NCI-H69 (cell line): ENCODE data around the gene NPEPL1.

Experiments
- DNase-seq: peaks from one replicate; lab custom pipeline; 2025; lab: John Stamatoyannopoulos, UW

Gene NPEPL1

GRCh38 chr20:58685988-58686387 lies 6.6 kb upstream of the NPEPL1 start:
- DNase-seq: no peak

- no peak for DNase-seq
Observed at GRCh38 chr20:58688414-58688813, 4.2 kb upstream of the NPEPL1 start.

GRCh38 chr20:58688840-58689239 lies 3.8 kb upstream of the NPEPL1 start:
- peak; percentile 25 for DNase-seq

- DNase-seq: no peak
Observed at GRCh38 chr20:58690396-58691135, 2.0 kb upstream of the NPEPL1 start.

DNA sequence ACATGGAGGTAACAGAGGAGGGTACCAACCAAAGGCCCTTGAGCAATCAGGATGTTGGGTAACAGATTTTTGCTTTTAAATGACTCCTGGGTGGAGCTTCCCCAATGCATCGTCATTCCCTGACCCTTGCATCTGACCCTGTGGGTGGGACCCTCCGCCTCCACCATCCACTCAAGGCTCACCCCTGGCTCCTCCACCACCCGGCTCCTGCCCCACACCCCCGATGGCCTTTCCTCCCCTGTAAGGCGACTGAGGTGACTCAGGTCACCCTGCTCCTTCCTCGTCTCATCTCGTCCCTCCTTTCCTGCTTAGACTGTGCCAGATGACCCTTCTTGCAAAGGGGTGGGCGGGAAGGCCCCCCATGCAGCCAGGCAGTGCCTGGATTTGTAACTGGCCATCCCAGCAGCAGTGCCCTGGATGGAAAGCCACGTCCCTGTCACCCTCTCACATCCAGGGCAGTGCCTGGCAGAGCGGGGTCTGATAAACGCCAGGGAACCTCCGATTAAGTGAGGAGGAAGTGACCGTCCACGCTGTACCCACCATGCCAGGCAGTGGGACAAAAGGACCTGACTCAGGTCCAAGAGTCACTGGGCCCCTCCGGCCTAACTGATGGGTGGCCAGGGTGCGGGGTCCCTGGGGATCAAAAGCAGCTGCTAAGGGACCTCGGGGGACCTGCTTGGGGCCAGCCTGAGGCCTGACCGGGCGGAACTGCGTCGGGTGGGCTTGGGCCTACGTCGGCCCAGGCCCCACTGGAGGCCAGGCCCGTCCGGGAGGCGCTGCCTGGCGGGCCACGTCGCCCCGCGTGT lies 624 bp upstream of the NPEPL1 start:
- no peak for DNase-seq

GRCh38 chr20:58693226-58694006 lies 816 bp downstream of the NPEPL1 start:
- DNase-seq: peak; percentile 22

GRCh38 chr20:58694241-58695083 lies 1.9 kb downstream of the NPEPL1 start:
- DNase-seq: no peak

- no peak for DNase-seq
Observed at GRCh38 chr20:58695084-58695722, 2.6 kb downstream of the NPEPL1 start.

GRCh38 chr20:58695895-58696375 lies 3.3 kb downstream of the NPEPL1 start:
- peak; percentile 19 for DNase-seq

DNA sequence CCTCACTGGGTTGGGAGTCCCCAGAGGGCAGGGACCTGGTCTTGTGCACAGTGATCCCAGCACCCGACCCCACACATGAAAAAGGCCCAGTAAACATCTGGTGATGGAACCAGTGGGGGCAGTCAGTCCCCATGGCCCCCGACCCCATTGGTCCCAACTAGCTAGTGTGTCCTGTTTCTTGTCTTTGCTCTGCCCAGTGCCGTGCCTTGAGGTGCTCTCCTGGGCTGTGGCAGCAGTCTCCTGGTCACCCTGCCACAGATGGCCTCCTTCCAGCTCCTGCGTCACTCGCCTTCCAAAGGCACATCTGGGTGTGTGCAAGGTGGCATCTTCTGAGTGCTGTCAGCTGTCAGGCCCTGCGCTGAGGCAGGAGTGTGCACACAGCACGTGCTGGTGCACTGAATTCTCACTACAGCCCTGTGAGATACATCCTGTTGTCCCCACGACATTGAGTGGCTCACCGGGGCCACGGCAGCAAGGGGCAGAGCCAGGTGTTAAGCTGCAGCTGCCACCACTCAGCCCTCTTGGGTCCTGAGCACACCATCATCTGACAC lies 3.9 kb downstream of the NPEPL1 start:
- no peak for DNase-seq

- DNase-seq: no peak
Observed at GRCh38 chr20:58697201-58697866, 4.7 kb downstream of the NPEPL1 start.

GRCh38 chr20:58697867-58698703 lies 5.5 kb downstream of the NPEPL1 start:
- DNase-seq: no peak

DNA sequence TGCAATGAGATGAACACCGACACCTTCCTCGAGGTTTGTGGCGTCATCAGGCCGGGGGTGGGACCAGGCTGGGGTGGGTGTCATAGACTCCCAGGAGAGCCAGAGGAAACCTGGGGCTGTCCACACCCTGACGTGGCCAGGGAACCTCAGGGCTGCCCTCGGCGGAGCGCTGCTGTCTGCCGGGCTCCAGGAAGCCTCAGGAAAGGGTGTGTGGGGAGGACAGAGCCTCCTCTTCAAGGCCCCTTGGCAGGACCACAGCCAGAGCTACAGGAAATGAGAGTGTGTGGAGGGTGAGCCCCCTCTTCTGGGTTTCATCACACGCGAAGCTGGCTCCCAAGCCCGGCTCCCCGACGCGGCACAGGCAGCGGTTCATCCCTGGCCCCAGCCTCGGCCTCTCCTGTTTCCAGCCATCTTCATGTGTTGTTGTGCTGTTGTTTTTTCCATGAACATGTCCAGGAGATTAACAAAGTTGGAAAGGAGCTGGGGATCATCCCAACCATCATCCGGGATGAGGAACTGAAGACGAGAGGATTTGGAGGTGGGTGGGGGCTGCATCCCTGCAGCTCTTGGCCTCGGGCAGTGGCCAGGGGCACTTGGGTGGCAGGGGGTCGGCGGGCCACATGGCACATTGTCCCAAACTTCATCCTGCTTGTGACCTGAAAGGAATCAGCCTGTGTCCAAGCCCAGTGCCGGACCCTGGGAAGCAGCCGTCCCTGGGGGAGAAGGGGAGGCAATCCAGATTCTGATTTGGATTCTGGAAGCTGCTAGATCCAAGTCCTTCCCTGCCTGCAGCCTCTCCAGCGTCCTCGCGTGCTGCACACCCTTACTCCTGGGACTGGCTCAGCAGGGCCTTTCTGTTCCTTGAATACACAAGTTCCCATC lies 6.4 kb downstream of the NPEPL1 start:
- no peak for DNase-seq

DNA sequence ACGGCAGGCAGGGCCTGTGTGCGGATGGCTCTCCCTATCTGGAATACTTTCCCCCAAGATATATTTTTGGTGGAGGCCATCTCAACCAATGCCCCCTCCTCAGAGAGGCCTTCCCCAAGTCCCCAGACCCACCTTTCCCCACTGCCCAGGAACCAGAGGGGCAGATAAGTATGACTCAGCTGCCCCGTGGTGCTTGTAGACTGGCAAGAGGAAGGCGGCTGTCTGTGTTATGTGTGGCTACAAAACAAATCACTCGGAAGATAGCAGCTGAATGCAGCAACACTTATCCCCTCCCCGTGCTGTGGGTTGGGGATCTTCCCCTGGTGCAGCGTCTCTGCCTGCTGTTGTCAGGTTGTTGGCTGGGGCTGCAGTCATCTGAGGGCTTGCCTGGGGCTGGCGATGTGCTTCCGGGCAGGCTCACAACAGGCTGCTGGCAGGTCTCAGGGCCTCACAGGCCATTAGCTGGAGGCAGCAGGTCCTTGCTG lies 7.1 kb downstream of the NPEPL1 start:
- DNase-seq: no peak

DNA sequence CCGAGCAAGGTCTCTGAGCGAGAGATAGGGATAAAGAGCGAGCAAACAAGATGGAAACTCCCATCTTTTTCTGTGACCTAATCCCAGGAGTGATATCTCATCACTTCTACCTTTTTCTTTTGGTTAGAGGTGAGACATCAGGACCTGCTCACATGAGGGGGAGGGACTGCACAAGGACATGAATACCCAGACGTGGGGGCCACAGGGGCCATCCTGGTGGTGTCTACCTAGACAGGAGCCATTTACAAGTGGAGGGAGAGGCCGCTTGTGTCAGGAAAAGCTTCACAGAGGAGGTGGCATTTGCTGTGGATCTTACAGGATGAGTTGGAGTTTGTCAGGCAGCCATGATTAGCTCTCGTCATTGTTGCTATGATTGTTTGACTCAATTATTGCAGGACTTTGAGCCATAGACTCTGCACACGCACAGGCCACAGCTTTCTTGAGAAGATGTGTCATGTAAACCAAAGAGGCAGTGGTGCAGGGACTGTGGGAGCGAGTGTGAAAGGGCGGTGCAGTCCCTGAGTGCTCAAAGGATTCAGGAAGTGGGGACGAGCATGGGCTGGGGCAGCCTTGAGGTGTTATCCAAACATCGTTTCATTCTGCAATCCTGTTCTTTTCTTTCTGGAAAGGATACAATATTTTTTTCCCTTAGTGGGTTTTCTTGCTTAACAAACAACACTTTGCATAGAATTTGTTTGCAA lies 7.7 kb downstream of the NPEPL1 start:
- no peak for DNase-seq

GRCh38 chr20:58700823-58701222 lies 8.2 kb downstream of the NPEPL1 start:
- DNase-seq: no peak

DNA sequence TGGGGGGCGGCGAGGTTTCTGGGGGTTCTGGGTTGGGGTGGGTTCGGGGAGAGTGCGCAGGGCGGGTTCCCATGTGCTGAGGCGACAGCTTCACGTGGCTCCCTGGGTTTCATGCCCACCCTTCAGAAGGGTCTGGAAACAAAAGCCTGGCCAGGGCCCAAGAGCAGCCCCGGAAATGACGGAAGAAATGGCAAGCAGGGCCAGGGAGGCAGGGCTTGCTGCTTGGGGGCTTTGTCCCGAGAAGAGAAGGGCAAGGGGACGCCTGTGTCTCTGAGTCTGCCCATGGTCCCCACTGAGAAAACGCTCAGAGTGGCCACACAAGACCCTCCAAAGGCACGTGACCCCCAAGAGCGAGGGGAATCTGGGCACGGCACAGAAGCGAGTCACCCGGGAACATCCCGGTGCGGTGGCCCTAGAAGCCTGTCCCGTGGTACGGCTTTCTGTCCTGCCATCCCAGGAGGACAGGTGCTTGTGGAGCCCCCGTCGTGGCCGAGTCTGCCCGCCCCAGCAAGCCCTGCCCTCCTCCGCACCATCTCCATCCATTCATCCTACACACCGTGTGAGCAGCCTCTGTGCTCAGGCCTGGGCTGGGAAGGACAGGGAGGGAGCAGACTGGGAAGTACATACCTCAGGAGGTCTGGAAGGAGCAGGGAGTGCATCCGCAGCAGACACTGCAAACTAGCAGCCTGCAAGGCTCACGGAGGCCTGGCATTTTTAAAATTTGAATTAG lies 9.0 kb downstream of the NPEPL1 start:
- no peak for DNase-seq
